ENCODE measurements around the gene MBTPS1.

Gene MBTPS1

GRCh38 chr16:84074721-84075120 lies 42.0 kb downstream of the MBTPS1 start:
- DNase-seq (ENCODE audit: low read depth in 1 of 2, low spot score in 1 of 2): no peak
- TF ChIP-seq JUND (IDR thresholded peaks at IDR 0.05; ENCODE audit: low read depth): no peak
- in situ Hi-C loops (cut with HindIII; ENCODE audit: low pct_unique_long_range_greater_than_20kb, low sequenced_read_pairs): no loop called here

GRCh38 chr16:84072014-84072413 lies 44.7 kb downstream of the MBTPS1 start:
- no peak for DNase-seq (ENCODE audit: low read depth in 1 of 2, low spot score in 1 of 2)
- TF ChIP-seq JUND (IDR thresholded peaks at IDR 0.05; ENCODE audit: low read depth): no peak
- in situ Hi-C loops (cut with HindIII; ENCODE audit: low pct_unique_long_range_greater_than_20kb, low sequenced_read_pairs): no loop called here

- TF ChIP-seq JUND (IDR thresholded peaks at IDR 0.05; ENCODE audit: low read depth): no peak
- no peak for DNase-seq (ENCODE audit: low read depth in 1 of 2, low spot score in 1 of 2)
- in situ Hi-C loops (cut with HindIII; ENCODE audit: low pct_unique_long_range_greater_than_20kb, low sequenced_read_pairs): no loop called here
Measured at GRCh38 chr16:84071121-84071520, 45.6 kb downstream of the MBTPS1 start.

- in situ Hi-C loops (cut with HindIII; ENCODE audit: low pct_unique_long_range_greater_than_20kb, low sequenced_read_pairs): no loop called here
- no peak for DNase-seq (ENCODE audit: low read depth in 1 of 2, low spot score in 1 of 2)
- TF ChIP-seq JUND (IDR thresholded peaks at IDR 0.05; ENCODE audit: low read depth): no peak
Measured at GRCh38 chr16:84069540-84069939, 47.2 kb downstream of the MBTPS1 start.

GRCh38 chr16:84068783-84069462 lies 47.8 kb downstream of the MBTPS1 start:
- in situ Hi-C loops (cut with HindIII; ENCODE audit: low pct_unique_long_range_greater_than_20kb, low sequenced_read_pairs): no loop called here

GRCh38 chr16:84068041-84068440 lies 48.7 kb downstream of the MBTPS1 start:
- no peak for DNase-seq (ENCODE audit: low read depth in 1 of 2, low spot score in 1 of 2)
- TF ChIP-seq JUND (IDR thresholded peaks at IDR 0.05; ENCODE audit: low read depth): no peak
- in situ Hi-C loops (cut with HindIII; ENCODE audit: low pct_unique_long_range_greater_than_20kb, low sequenced_read_pairs): no loop called here

More at GRCh38 chr16:84068783-84069462, 47.8 kb downstream of the MBTPS1 start:
- no peak for DNase-seq (ENCODE audit: low read depth in 1 of 2, low spot score in 1 of 2)
- no peak for TF ChIP-seq JUND (IDR thresholded peaks at IDR 0.05; ENCODE audit: low read depth)

- TF ChIP-seq JUND (IDR thresholded peaks at IDR 0.05; ENCODE audit: low read depth): no peak
- DNase-seq (ENCODE audit: low read depth in 1 of 2, low spot score in 1 of 2): no peak
- in situ Hi-C loops (cut with HindIII; ENCODE audit: low pct_unique_long_range_greater_than_20kb, low sequenced_read_pairs): no loop called here
Measured at GRCh38 chr16:84067640-84068039, 49.1 kb downstream of the MBTPS1 start.

- in situ Hi-C loops (cut with HindIII; ENCODE audit: low pct_unique_long_range_greater_than_20kb, low sequenced_read_pairs): no loop called here
- no peak for TF ChIP-seq JUND (IDR thresholded peaks at IDR 0.05; ENCODE audit: low read depth)
- peak in 1 of 2 experiments; percentile 77 for DNase-seq (ENCODE audit: low read depth in 1 of 2, low spot score in 1 of 2)
Measured at GRCh38 chr16:84065536-84066132, 51.1 kb downstream of the MBTPS1 start.

GRCh38 chr16:84063980-84064379 lies 52.8 kb downstream of the MBTPS1 start:
- in situ Hi-C loops (cut with HindIII; ENCODE audit: low pct_unique_long_range_greater_than_20kb, low sequenced_read_pairs): no loop called here
- TF ChIP-seq JUND (IDR thresholded peaks at IDR 0.05; ENCODE audit: low read depth): no peak
- DNase-seq (ENCODE audit: low read depth in 1 of 2, low spot score in 1 of 2): no peak

- no peak for TF ChIP-seq JUND (IDR thresholded peaks at IDR 0.05; ENCODE audit: low read depth)
- in situ Hi-C loops (cut with HindIII; ENCODE audit: low pct_unique_long_range_greater_than_20kb, low sequenced_read_pairs): no loop called here
- DNase-seq (ENCODE audit: low read depth in 1 of 2, low spot score in 1 of 2): peak; percentile 77 to 82
Measured at GRCh38 chr16:84062734-84063640, 53.8 kb downstream of the MBTPS1 start.

GRCh38 chr16:84061236-84061819 lies 55.4 kb downstream of the MBTPS1 start:
- no peak for DNase-seq (ENCODE audit: low read depth in 1 of 2, low spot score in 1 of 2)
- no peak for TF ChIP-seq JUND (IDR thresholded peaks at IDR 0.05; ENCODE audit: low read depth)
- in situ Hi-C loops (cut with HindIII; ENCODE audit: low pct_unique_long_range_greater_than_20kb, low sequenced_read_pairs): no loop called here
